ENCODE measurements around the gene AUH. TPM values are rescaled to one million over a fixed set of nuclear protein-coding genes. Genes with fewer than 3 reads are reported as not detected.

Gene AUH
- total and polyA plus RNA-seq, 9 of the 15 experiments (the other 6 are each of a cell fraction or from before 2014, with no cell fraction given) = 3.4 to 29.0 (median 10.1) TPM

DNA sequence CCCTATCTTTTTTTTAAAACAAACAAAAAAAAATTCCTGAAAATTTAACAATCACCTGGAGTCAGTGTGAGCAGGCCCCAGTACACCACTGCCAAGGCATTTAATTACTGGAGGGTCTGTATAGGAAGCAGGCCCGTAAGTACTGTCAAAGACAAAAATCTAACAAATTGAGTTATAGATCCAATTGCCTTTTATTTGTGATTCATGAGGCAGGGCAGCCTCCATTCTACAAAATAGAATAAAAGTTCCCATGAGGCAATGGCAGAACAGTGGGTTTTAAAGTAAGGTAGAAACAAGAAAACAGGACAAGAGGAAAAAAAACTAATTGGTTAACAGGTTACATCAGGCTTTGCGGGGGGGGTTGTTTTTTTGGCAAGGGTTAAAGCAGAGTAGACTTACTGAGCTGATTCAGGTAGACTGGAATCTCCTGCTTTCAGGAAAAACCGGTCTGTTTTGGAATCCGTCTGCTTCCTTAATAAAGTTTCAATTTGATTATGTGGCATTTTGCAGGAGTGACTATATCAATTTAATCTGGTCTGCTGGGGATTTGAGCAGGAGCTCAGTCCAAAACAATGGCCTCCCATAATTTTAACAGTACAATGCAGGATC lies 48.9 kb downstream of the AUH start:
- H3K27ac ChIP-seq (ENCODE audit: extremely low read depth, low read depth, low read length) = no peak overlapping the region
- POLR2A ChIA-PET = no interaction called here
- H3K9me1 ChIP-seq (ENCODE audit: control insufficient read depth, insufficient read depth, low read length) = no peaks in the 10 kb centered on the region
- TF ChIP-seq BRF2 (IDR thresholded peaks at IDR 0.05; ENCODE audit: borderline replicate concordance, insufficient read depth, insufficient read length) (no peak), MTF1 (CRISPR knock-in tag; IDR thresholded peaks at IDR 0.05; ENCODE audit: borderline replicate concordance) (no peak), CXXC5 (CRISPR knock-in tag; IDR thresholded peaks at IDR 0.05) (no peak), U2AF2 (optimal IDR thresholded peaks at IDR 0.05; ENCODE audit: low read depth, low read length) (no peak), KLF10 (CRISPR knock-in tag; IDR thresholded peaks at IDR 0.05) (no peak), RFX5 (IDR thresholded peaks at IDR 0.05; ENCODE audit: low read depth, low read length) (no peak), ARNT (IDR thresholded peaks at IDR 0.05) (no peak)
- TF ChIP-seq, protein P1, sequence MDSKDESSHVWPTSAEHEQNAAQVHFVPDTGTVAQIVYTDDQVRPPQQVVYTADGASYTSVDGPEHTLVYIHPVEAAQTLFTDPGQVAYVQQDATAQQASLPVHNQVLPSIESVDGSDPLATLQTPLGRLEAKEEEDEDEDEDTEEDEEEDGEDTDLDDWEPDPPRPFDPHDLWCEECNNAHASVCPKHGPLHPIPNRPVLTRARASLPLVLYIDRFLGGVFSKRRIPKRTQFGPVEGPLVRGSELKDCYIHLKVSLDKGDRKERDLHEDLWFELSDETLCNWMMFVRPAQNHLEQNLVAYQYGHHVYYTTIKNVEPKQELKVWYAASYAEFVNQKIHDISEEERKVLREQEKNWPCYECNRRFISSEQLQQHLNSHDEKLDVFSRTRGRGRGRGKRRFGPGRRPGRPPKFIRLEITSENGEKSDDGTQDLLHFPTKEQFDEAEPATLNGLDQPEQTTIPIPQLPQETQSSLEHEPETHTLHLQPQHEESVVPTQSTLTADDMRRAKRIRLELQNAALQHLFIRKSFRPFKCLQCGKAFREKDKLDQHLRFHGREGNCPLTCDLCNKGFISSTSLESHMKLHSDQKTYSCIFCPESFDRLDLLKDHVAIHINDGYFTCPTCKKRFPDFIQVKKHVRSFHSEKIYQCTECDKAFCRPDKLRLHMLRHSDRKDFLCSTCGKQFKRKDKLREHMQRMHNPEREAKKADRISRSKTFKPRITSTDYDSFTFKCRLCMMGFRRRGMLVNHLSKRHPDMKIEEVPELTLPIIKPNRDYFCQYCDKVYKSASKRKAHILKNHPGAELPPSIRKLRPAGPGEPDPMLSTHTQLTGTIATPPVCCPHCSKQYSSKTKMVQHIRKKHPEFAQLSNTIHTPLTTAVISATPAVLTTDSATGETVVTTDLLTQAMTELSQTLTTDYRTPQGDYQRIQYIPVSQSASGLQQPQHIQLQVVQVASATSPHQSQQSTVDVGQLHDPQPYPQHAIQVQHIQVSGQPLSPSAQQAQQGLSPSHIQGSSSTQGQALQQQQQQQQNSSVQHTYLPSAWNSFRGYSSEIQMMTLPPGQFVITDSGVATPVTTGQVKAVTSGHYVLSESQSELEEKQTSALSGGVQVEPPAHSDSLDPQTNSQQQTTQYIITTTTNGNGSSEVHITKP (IDR thresholded peaks at IDR 0.05; ENCODE audit: partially characterized antibody) = no peak
- WGBS (ENCODE audit: insufficient coverage, low coverage, missing lambda C conversion rate) = 86% methylated on average over 4 of the region's 4 CpGs
- DNase-seq (ENCODE audit: extremely low read depth in 1 of 4, low spot score in 3 of 4) (no peak), ATAC-seq (no peak), FAIRE-seq (no peak)
- no peaks in the 10 kb centered on the region; the same call in 2 of the 3 replicates for H3K79me2 ChIP-seq (ENCODE audit: control insufficient read depth, insufficient read depth, low read length)
- no peaks in the 10 kb centered on the region for H3K27me3 ChIP-seq (ENCODE audit: control insufficient read depth in 2 of 2, insufficient read depth in 2 of 2, low read length in 2 of 2)
- in situ Hi-C loops (cut with MboI) = no loop called here
- no peaks in the 10 kb centered on the region for H4K20me1 ChIP-seq (replicated peaks; ENCODE audit: control insufficient read depth, insufficient read depth, low read length)
- H3K36me3 ChIP-seq (ENCODE audit: control insufficient read depth, insufficient read depth, low read length) = no peaks in the 10 kb centered on the region
- intact Hi-C loops (cut with micrococcal nuclease) = no loop called here
- no peaks in the 10 kb centered on the region for H3K9me3 ChIP-seq (replicated peaks; ENCODE audit: control insufficient read depth, insufficient read depth, low read depth, low read length)
- H3K4me3 ChIP-seq = no peak overlapping the region
- no peak overlapping the region for H3K9ac ChIP-seq (ENCODE audit: insufficient read depth in 1 of 2, low read depth in 2 of 2, low read length in 2 of 2)
- no peak overlapping the region for H3K4me2 ChIP-seq (ENCODE audit: insufficient read depth, low read length)
- no TSS peak for BruUV-seq (replicated peaks)
- CTCF ChIA-PET (ENCODE audit: low intra/inter-chr PET ratio) = no interaction called here
- no peaks in the 10 kb centered on the region; a peak in 1 of 5 replicates for H3K4me1 ChIP-seq (replicated peaks in 1 of 2; ENCODE audit: control insufficient read depth in 2 of 2, insufficient read depth in 2 of 2, low read length in 2 of 2)
- H2AFZ ChIP-seq (ENCODE audit: low read depth, low read length) = no peak overlapping the region

All from K562 (cell line).